Suprapubic skin (tissue), 4 donors: Measurements from ENCODE around the gene FMNL2. TPM values are rescaled to one million over a fixed set of nuclear protein-coding genes. Genes with fewer than 3 reads are reported as not detected.

Source experiments
- DNase-seq, 2 donors: peaks; one replicate each; pipeline ENCODE4 v3.0.0-alpha.2; 2019; ENCODE audit warnings: low spot score in 2 of 2
- H3K27ac ChIP-seq: fragments of 200-600 bp; sonication (generic); one replicate; pipeline ENCODE4 v1.5.1; 2019
- H3K27me3 ChIP-seq: fragments of 200-600 bp; sonication (generic); one replicate; pipeline ENCODE4 v1.5.1; 2019
- H3K36me3 ChIP-seq: fragments of 200-600 bp; sonication (generic); one replicate; pipeline ENCODE4 v1.5.1; 2019
- H3K4me1 ChIP-seq: fragments of 200-600 bp; sonication (generic); one replicate; pipeline ENCODE4 v1.5.1; 2019
- H3K4me3 ChIP-seq: fragments of 200-600 bp; sonication (generic); one replicate; pipeline ENCODE4 v1.5.1; 2019; ENCODE audit warnings: mild to moderate bottlenecking
- H3K9me3 ChIP-seq: fragments of 200-600 bp; sonication (generic); one replicate; pipeline ENCODE4 v1.5.1; 2019
- CTCF ChIP-seq, 2 donors: fragments of 200-600 bp in 1 of 2; fragments of 450-650 bp in 1 of 2; sonication (generic) in 1 of 2; IDR thresholded peaks; one replicate each; pipeline ENCODE4 v1.5.1; 2016 to 2019; ENCODE audit warnings: antibody characterized with exemption in 2 of 2, mild to moderate bottlenecking in 1 of 2, moderate library complexity in 1 of 2
- EP300 ChIP-seq: sonication (generic); formaldehyde crosslinking; IDR thresholded peaks from one replicate; pipeline ENCODE4 v1.6.1; 2017; ENCODE audit warnings: antibody characterized with exemption
- POLR2A ChIP-seq, 2 donors: fragments of 450-650 bp; IDR thresholded peaks; one replicate each; pipeline ENCODE4 v1.6.1; 2017; ENCODE audit warnings: antibody characterized with exemption in 2 of 2, mild to moderate bottlenecking in 2 of 2, moderate library complexity in 2 of 2
- POLR2AphosphoS5 ChIP-seq, 3 donors: sonication (generic); formaldehyde crosslinking; IDR thresholded peaks; one replicate each; pipeline ENCODE4 v1.6.1; 2017; ENCODE audit warnings: antibody characterized with exemption in 3 of 3
- WGBS: methylation state at CpG from one replicate; pipeline ENCODE4 v1.1.5; 2018; 5-methylcytosine and 5-hydroxymethylcytosine counted together
- total RNA-seq, 4 donors: library from RNA; depleted of rRNA; stranded (reverse); fragments of >200 nt; gene quantifications; one replicate each; pipeline ENCODE4 v1.1.0, GENCODE V29; 2016

Gene FMNL2
- total RNA-seq, 4 donors from 2014 or later: 15.4 to 18.1 (median 16.0) TPM

DNA sequence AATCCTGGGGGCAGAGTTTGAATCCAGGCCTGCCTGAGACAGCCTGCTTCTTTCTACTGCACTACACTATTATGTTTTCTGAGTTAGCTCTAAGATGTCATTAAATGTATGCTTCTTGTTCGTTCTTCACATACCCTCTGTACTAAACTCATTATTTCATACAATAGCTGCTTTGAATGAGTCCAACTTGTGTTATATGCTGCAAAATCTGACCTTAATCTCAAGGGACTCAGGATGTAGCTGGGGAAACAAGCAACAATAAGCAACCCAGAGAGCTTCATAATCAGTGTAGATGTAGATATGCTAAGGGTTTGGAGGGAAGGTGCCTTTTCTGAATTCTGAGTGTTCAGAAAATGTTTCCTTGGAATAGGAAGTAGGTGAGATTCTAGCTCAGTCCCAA lies 14.4 kb downstream of the FMNL2 start:
- DNase-seq: no peak
- Histone ChIP-seq H3K27me3 (no peaks in the 10 kb centered on the region), H3K4me1 (peaks cover 1% of the 10 kb centered on the region), H3K4me3 (no peak overlapping the region), H3K27ac (no peak overlapping the region), H3K36me3 (no peaks in the 10 kb centered on the region), H3K9me3 (no peaks in the 10 kb centered on the region)
- WGBS: 91% methylated on average over 1 of the region's 1 CpG
- TF ChIP-seq EP300 (no peak), POLR2A (IDR thresholded peaks at IDR 0.05) (no peak), CTCF (IDR thresholded peaks at IDR 0.05) (no peak), POLR2AphosphoS5 (IDR thresholded peaks at IDR 0.05) (no peak)

DNA sequence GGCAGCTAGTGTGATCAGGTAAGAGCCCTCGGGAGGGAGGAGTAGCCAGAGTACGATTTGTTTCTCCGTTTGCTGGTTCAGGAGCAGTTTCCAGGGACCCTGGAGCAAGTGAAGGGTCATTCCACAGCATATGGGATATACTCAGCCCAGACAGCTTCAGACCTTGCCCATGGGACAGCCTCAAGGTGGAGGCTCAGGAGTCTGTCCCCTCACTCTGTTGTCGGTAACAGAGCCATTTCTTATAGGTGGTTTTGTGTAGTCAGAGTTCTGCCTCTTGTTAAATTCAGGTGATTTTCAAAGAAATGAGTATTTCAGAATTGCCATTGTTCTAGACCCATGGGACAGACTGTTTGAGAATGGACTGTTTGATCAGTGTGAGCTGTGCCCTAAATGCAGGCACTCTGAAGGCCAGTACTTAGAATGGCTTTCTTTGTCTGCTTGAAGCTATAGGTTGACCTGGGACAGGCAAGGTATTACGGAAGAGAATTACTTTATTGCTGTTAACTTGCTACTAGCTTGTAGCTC lies 15.2 kb downstream of the FMNL2 start:
- DNase-seq: no peak
- Histone ChIP-seq H3K4me3 (no peak overlapping the region), H3K27ac (no peak overlapping the region), H3K36me3 (no peaks in the 10 kb centered on the region), H3K4me1 (peaks cover 8% of the 10 kb centered on the region), H3K9me3 (no peaks in the 10 kb centered on the region), H3K27me3 (no peaks in the 10 kb centered on the region)
- over 99% methylated on average over 5 of the region's 5 CpGs for WGBS
- TF ChIP-seq CTCF (IDR thresholded peaks at IDR 0.05) (no peak), POLR2AphosphoS5 (IDR thresholded peaks at IDR 0.05) (no peak), POLR2A (IDR thresholded peaks at IDR 0.05) (no peak), EP300 (no peak)

DNA sequence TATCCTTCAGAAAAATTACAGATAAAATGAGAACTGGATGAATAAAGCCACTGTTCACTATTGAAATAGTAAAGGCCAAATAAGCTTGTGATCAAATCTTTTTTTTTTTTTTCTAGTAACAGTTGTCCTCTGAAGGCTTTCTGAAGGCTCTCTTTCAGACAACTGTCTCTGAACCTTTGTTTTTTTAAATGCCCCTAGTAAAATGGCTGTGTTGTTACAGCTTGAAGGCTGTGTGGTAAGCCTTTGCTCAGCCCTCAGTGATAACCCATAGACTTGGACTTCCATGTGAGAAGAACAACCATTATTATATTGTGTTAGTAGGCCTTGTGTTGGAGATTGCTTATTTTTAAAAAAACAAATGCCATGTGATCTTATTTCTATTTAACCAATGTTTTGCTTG lies 17.6 kb downstream of the FMNL2 start:
- DNase-seq: no peak
- Histone ChIP-seq H3K4me3 (no peak overlapping the region), H3K36me3 (no peaks in the 10 kb centered on the region)

DNA sequence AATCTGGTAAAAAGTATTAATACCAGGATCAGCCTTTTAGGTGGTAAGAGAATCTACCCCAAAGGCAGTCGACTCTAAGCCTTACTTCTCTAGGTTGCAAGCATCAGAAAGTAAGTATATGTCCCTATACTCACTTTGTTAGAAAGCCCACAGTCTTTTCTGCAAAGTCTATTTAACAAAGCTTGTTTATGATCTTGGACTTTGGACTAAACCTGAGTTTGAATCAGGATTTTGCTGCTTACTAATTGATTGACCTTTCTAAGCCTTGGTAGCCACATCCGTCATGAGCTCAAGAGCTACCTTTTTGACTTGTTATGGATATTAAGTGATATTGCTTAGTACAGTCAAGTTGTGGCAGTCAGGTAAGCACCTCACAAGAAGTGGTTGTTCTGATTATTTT lies 18.4 kb downstream of the FMNL2 start:
- H3K9me3 ChIP-seq: no peaks in the 10 kb centered on the region
- no peak for DNase-seq
- no peak for TF ChIP-seq POLR2A (IDR thresholded peaks at IDR 0.05)
- TF ChIP-seq EP300: no peak
- no peak for TF ChIP-seq CTCF (IDR thresholded peaks at IDR 0.05)
- TF ChIP-seq POLR2AphosphoS5 (IDR thresholded peaks at IDR 0.05): no peak
- WGBS: 95% methylated on average over 2 of the region's 2 CpGs
- H3K27ac ChIP-seq: no peak overlapping the region
- H3K4me1 ChIP-seq: peaks cover 12% of the 10 kb centered on the region
- H3K4me3 ChIP-seq: no peak overlapping the region
- H3K36me3 ChIP-seq: no peaks in the 10 kb centered on the region
- H3K27me3 ChIP-seq: no peaks in the 10 kb centered on the region

More for the DNA sequence above, 17.6 kb downstream of the FMNL2 start:
- H3K27ac ChIP-seq: no peak overlapping the region
- no peaks in the 10 kb centered on the region for H3K27me3 ChIP-seq
- H3K9me3 ChIP-seq: no peaks in the 10 kb centered on the region
- TF ChIP-seq CTCF (IDR thresholded peaks at IDR 0.05) (no peak), EP300 (no peak), POLR2A (IDR thresholded peaks at IDR 0.05) (no peak), POLR2AphosphoS5 (IDR thresholded peaks at IDR 0.05) (no peak)
- peaks cover 12% of the 10 kb centered on the region for H3K4me1 ChIP-seq

GRCh38 chr2:152354069-152354755 lies 19.2 kb downstream of the FMNL2 start:
- WGBS: 70% methylated on average over 4 of the region's 4 CpGs
- TF ChIP-seq POLR2A (IDR thresholded peaks at IDR 0.05) (no peak), POLR2AphosphoS5 (IDR thresholded peaks at IDR 0.05) (no peak), CTCF (IDR thresholded peaks at IDR 0.05) (no peak), EP300 (no peak)
- Histone ChIP-seq H3K36me3 (no peaks in the 10 kb centered on the region), H3K27me3 (no peaks in the 10 kb centered on the region), H3K27ac (peak overlapping the region; percentile 29), H3K4me1 (peaks cover 12% of the 10 kb centered on the region), H3K4me3 (no peak overlapping the region), H3K9me3 (no peaks in the 10 kb centered on the region)
- no peak for DNase-seq
